ENCODE data around the gene MPV17L2. TPM values are rescaled to one million over a fixed set of nuclear protein-coding genes. Genes with fewer than 3 reads are reported as not detected.

MPV17L2 gene
- total and polyA plus RNA-seq, 2 donors from 2014 or later = 11.5 to 31.1 TPM

DNA sequence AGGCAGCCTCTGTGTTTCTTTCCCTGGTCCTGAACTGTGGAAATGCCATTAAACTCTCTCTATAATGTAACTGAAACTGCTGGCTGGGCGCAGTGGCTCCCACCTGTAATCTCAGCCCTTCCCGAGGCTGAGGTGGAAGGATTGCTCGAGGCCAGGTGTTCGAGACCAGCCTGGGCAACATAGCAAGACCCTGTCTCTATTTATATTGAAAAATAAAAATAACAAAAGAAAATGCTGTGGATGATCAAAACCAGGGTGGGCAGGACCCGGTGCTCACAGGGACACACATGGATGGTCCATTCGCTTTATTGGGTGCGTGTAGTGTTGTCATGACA is 3.5 kb downstream of the MPV17L2 start:
- peaks cover 0 to 11% (median 9%) of the 10 kb centered on the region in 3 donors for H3K4me1 ChIP-seq (ENCODE audit: control insufficient read depth in 2 of 3, insufficient read depth in 2 of 3, low read depth in 1 of 3, low read length in 3 of 3)

DNA sequence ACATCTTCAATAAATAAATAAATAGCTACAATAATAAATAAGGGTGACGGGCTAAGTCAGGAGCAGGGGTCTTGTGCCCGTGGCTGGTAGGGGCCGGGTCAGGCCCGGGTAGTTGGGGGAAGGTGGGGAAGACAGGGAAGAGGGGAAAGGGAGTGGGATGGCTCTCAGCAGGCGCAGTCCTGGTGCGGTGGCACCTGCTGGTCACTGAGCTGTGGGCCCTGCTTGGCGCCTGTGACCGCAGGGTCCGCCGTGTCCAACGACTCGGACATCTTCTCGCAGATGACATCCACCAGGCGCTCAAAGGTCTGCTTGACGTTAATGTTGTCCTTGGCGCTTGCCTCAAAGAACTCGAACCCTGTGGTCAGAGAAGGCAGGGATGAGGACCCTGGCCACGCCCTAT is 4.3 kb downstream of the MPV17L2 start:
- H3K4me3 ChIP-seq (ENCODE audit: low read length in 3 of 3) = no peak overlapping the region
- H3K4me1 ChIP-seq (ENCODE audit: control insufficient read depth in 2 of 3, insufficient read depth in 2 of 3, low read depth in 1 of 3, low read length in 3 of 3) = peaks cover 0 to 13% (median 9%) of the 10 kb centered on the region in 3 donors
- H3K9ac ChIP-seq (ENCODE audit: low read length in 3 of 3) = no peak overlapping the region
- FAIRE-seq = no peak
- TF ChIP-seq, protein P1, sequence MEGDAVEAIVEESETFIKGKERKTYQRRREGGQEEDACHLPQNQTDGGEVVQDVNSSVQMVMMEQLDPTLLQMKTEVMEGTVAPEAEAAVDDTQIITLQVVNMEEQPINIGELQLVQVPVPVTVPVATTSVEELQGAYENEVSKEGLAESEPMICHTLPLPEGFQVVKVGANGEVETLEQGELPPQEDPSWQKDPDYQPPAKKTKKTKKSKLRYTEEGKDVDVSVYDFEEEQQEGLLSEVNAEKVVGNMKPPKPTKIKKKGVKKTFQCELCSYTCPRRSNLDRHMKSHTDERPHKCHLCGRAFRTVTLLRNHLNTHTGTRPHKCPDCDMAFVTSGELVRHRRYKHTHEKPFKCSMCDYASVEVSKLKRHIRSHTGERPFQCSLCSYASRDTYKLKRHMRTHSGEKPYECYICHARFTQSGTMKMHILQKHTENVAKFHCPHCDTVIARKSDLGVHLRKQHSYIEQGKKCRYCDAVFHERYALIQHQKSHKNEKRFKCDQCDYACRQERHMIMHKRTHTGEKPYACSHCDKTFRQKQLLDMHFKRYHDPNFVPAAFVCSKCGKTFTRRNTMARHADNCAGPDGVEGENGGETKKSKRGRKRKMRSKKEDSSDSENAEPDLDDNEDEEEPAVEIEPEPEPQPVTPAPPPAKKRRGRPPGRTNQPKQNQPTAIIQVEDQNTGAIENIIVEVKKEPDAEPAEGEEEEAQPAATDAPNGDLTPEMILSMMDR (IDR thresholded peaks at IDR 0.05; ENCODE audit: borderline replicate concordance, extremely low read depth, insufficient read depth) = no peak
- H3K9me3 ChIP-seq (ENCODE audit: control insufficient read depth in 2 of 3, insufficient read depth in 1 of 3, low read length in 3 of 3) = no peaks in the 10 kb centered on the region
- H3K27ac ChIP-seq (ENCODE audit: low read depth in 2 of 2, low read length in 2 of 2) = no peak overlapping the region
- intact Hi-C loops (cut with DNase I) = loop anchor here (10.0 kb wide), 1 partner anchor 57 kb away; a partner anchor contains a TSS
- peaks cover 0 to 28% (median 9%) of the 10 kb centered on the region in 3 donors for H3K36me3 ChIP-seq (ENCODE audit: control insufficient read depth in 2 of 3, insufficient read depth in 3 of 3, low read length in 3 of 3)
- no peak for DNase-seq
- H3K27me3 ChIP-seq (ENCODE audit: control insufficient read depth, insufficient read depth, low read length) = no peaks in the 10 kb centered on the region

More for the DNA sequence above, 3.5 kb downstream of the MPV17L2 start:
- Histone ChIP-seq H3K27ac (ENCODE audit: low read depth in 2 of 2, low read length in 2 of 2) (no peak overlapping the region), H3K36me3 (ENCODE audit: control insufficient read depth in 2 of 3, insufficient read depth in 3 of 3, low read length in 3 of 3) (peaks cover 0 to 28% (median 8%) of the 10 kb centered on the region in 3 donors), H3K9me3 (ENCODE audit: control insufficient read depth in 2 of 3, insufficient read depth in 1 of 3, low read length in 3 of 3) (no peaks in the 10 kb centered on the region), H3K27me3 (ENCODE audit: control insufficient read depth, insufficient read depth, low read length) (no peaks in the 10 kb centered on the region), H3K9ac (ENCODE audit: low read length in 3 of 3) (no peak overlapping the region), H3K4me3 (ENCODE audit: low read length in 3 of 3) (no peak overlapping the region)
- DNase-seq = no peak
- TF ChIP-seq, protein P1 (IDR thresholded peaks at IDR 0.05; ENCODE audit: borderline replicate concordance, extremely low read depth, insufficient read depth) = no peak
- intact Hi-C loops (cut with DNase I) = loop anchor here (10.0 kb wide), 1 partner anchor 58 kb away; a partner anchor contains a TSS
- FAIRE-seq = no peak

DNA sequence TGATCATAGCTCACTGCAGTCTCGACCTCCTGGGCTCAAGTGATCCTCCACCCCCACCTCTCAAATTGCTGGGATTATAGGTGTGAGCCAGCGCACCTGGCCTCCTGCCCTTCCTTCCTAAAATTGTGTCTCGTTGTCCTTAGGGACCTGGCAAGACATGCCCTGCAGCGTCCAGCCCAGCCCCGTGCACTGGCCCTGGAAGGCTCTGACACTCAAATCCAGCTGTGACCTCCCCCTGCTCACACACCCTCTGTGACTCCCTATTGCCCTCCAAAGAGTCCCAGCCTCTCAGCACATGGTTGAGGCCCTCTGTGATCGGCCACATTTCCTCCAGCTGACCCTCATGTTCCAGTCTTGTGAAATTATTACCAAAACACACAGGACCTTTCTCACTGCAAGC is 4.9 kb downstream of the MPV17L2 start:
- Histone ChIP-seq H3K27ac (ENCODE audit: low read depth in 2 of 2, low read length in 2 of 2) (no peak overlapping the region), H3K9me3 (ENCODE audit: control insufficient read depth in 2 of 3, insufficient read depth in 1 of 3, low read length in 3 of 3) (no peaks in the 10 kb centered on the region), H3K27me3 (ENCODE audit: control insufficient read depth, insufficient read depth, low read length) (no peaks in the 10 kb centered on the region), H3K9ac (ENCODE audit: low read length in 3 of 3) (no peak overlapping the region), H3K36me3 (ENCODE audit: control insufficient read depth in 2 of 3, insufficient read depth in 3 of 3, low read length in 3 of 3) (peaks cover 0 to 28% (median 9%) of the 10 kb centered on the region in 3 donors), H3K4me1 (ENCODE audit: control insufficient read depth in 2 of 3, insufficient read depth in 2 of 3, low read depth in 1 of 3, low read length in 3 of 3) (peaks cover 0 to 18% (median 9%) of the 10 kb centered on the region in 3 donors), H3K4me3 (ENCODE audit: low read length in 3 of 3) (no peak overlapping the region)
- intact Hi-C loops (cut with DNase I) = loop anchor here (10.0 kb wide), 1 partner anchor 57 kb away; a partner anchor contains a TSS
- TF ChIP-seq, protein P1 (IDR thresholded peaks at IDR 0.05; ENCODE audit: borderline replicate concordance, extremely low read depth, insufficient read depth) = no peak
- DNase-seq = no peak
- no peak for FAIRE-seq

DNA sequence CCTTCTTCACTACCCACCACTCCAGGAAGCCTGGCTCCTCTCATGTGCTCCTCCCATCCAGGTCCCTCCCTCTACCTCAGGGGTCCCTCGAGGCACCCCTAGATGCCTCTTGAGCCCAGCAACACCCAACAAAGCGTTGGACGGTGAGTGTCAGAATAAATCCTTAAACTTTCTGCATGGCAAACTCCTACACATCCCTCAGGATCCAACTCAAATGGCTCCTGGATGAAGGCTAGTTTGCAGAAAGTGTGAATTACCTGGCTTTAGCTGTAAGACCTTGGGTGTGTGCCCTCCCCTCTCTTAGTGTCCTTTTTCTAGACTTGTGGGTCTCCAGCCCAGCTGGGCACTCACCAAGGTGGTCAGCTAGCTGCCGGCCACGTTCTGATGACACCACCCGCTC is 5.4 kb downstream of the MPV17L2 start:
- Histone ChIP-seq H3K27me3 (ENCODE audit: control insufficient read depth, insufficient read depth, low read length) (no peaks in the 10 kb centered on the region), H3K36me3 (ENCODE audit: control insufficient read depth in 2 of 3, insufficient read depth in 3 of 3, low read length in 3 of 3) (peaks cover 0 to 28% (median 9%) of the 10 kb centered on the region in 3 donors), H3K27ac (ENCODE audit: low read depth in 2 of 2, low read length in 2 of 2) (no peak overlapping the region), H3K9ac (ENCODE audit: low read length in 3 of 3) (no peak overlapping the region), H3K4me1 (ENCODE audit: control insufficient read depth in 2 of 3, insufficient read depth in 2 of 3, low read depth in 1 of 3, low read length in 3 of 3) (peaks cover 0 to 22% (median 9%) of the 10 kb centered on the region in 3 donors), H3K9me3 (ENCODE audit: control insufficient read depth in 2 of 3, insufficient read depth in 1 of 3, low read length in 3 of 3) (no peaks in the 10 kb centered on the region), H3K4me3 (ENCODE audit: low read length in 3 of 3) (no peak overlapping the region)
- TF ChIP-seq, protein P1 (IDR thresholded peaks at IDR 0.05; ENCODE audit: borderline replicate concordance, extremely low read depth, insufficient read depth) = no peak
- FAIRE-seq = no peak
- DNase-seq = no peak
- intact Hi-C loops (cut with DNase I) = loop anchor here (10.0 kb wide), 1 partner anchor 56 kb away; a partner anchor contains a TSS
